H9 (cell line): Measurements from ENCODE around the gene CACNA1I. TPM values are rescaled to one million over a fixed set of nuclear protein-coding genes. Genes with fewer than 3 reads are reported as not detected.

Source experiments
- DNase-seq: peaks from one replicate; pipeline ENCODE4 v3.0.0-alpha.2; 2017
- H2AFZ ChIP-seq: one replicate; pipeline ENCODE4 v1.6.1; 2013; ENCODE audit warnings: mild to moderate bottlenecking, low read length, control low read depth, moderate library complexity
- H2AK5ac ChIP-seq: 2 replicates; pipeline ENCODE4 v1.6.1; 2013; ENCODE audit warnings: low read length, control low read depth, mixed read lengths; ENCODE audit not compliant: insufficient read length
- H2BK120ac ChIP-seq: one replicate; pipeline ENCODE4 v1.6.1; 2013; ENCODE audit warnings: low read depth, mild to moderate bottlenecking, low read length, control low read depth, inconsistent platforms; ENCODE audit not compliant: poor library complexity, severe bottlenecking
- H2BK12ac ChIP-seq: 2 replicates; pipeline ENCODE4 v1.6.1; 2013; ENCODE audit warnings: low read length, control low read depth, mixed read lengths, low read depth; ENCODE audit not compliant: insufficient read length
- H2BK15ac ChIP-seq: 2 replicates; pipeline ENCODE4 v1.6.1; 2013; ENCODE audit warnings: low read depth, low read length, control low read depth
- H2BK20ac ChIP-seq: one replicate; pipeline ENCODE4 v1.6.1; 2013; ENCODE audit warnings: low read depth, mild to moderate bottlenecking, low read length, control low read depth, inconsistent platforms; ENCODE audit not compliant: poor library complexity, severe bottlenecking
- H2BK5ac ChIP-seq: 2 replicates; pipeline ENCODE4 v1.6.1; 2013; ENCODE audit warnings: low read length, control low read depth, mixed read lengths; ENCODE audit not compliant: insufficient read length
- H3K14ac ChIP-seq: 2 replicates; pipeline ENCODE4 v1.6.1; 2013; ENCODE audit warnings: low read length, control low read depth; ENCODE audit not compliant: insufficient read depth
- H3K18ac ChIP-seq: 2 replicates; pipeline ENCODE4 v1.6.1; 2013; ENCODE audit warnings: low read depth, mild to moderate bottlenecking, mixed read lengths, low read length, control low read depth; ENCODE audit not compliant: insufficient read length
- H3K23ac ChIP-seq: 2 replicates; pipeline ENCODE4 v1.6.1; 2013; ENCODE audit warnings: low read length, control low read depth, mixed read lengths, low read depth; ENCODE audit not compliant: insufficient read length
- H3K23me2 ChIP-seq: 2 replicates; pipeline ENCODE4 v1.6.1; 2013; ENCODE audit warnings: low read depth, mild to moderate bottlenecking, mixed read lengths, low read length, control low read depth; ENCODE audit not compliant: insufficient read length, poor library complexity, severe bottlenecking
- H3K27ac ChIP-seq: 2 replicates; pipeline ENCODE4 v1.5.1; 2013; ENCODE audit warnings: low read length, control low read depth, mixed read lengths, low read depth; ENCODE audit not compliant: insufficient read length
- H3K27me3 ChIP-seq: 2 replicates; pipeline ENCODE4 v1.6.1; 2013; ENCODE audit warnings: low read length, control low read depth, inconsistent platforms; ENCODE audit not compliant: insufficient read depth
- H3K4ac ChIP-seq: 2 replicates; pipeline ENCODE4 v1.6.1; 2013; ENCODE audit warnings: low read depth, mild to moderate bottlenecking, control low read depth, inconsistent platforms, low read length, moderate library complexity
- H3K4me1 ChIP-seq: 2 replicates; pipeline ENCODE4 v1.6.1; 2013; ENCODE audit warnings: low read length, control low read depth, inconsistent platforms; ENCODE audit not compliant: insufficient read depth
- H3K4me2 ChIP-seq: 2 replicates; pipeline ENCODE4 v1.6.1; 2013; ENCODE audit warnings: low read length, control low read depth, mixed read lengths; ENCODE audit not compliant: insufficient read length, insufficient read depth
- H3K56ac ChIP-seq: 2 replicates; pipeline ENCODE4 v1.6.1; 2013; ENCODE audit warnings: low read depth, mild to moderate bottlenecking, mixed read lengths, low read length, control low read depth; ENCODE audit not compliant: insufficient read length
- H3K79me1 ChIP-seq: 2 replicates; pipeline ENCODE4 v1.6.1; 2013; ENCODE audit warnings: low read depth, mild to moderate bottlenecking, moderate library complexity, low read length, control low read depth, inconsistent platforms; ENCODE audit not compliant: insufficient read depth, poor library complexity, severe bottlenecking
- H3K79me2 ChIP-seq: 2 replicates; pipeline ENCODE4 v1.6.1; 2013; ENCODE audit warnings: low read length, control low read depth, inconsistent platforms; ENCODE audit not compliant: insufficient read depth
- H3K9ac ChIP-seq: 2 replicates; pipeline ENCODE4 v1.6.1; 2013; ENCODE audit warnings: low read length, control low read depth, mixed read lengths; ENCODE audit not compliant: insufficient read length; ENCODE audit errors: extremely low read depth
- H3K9me3 ChIP-seq: one replicate; pipeline ENCODE4 v1.6.1; 2013; ENCODE audit warnings: low read depth, low read length, inconsistent platforms; ENCODE audit not compliant: control insufficient read depth
- H3T11ph ChIP-seq: one replicate; pipeline ENCODE4 v1.6.1; 2013; ENCODE audit warnings: mild to moderate bottlenecking, low read length, control low read depth, inconsistent platforms
- H4K20me1 ChIP-seq: one replicate; pipeline ENCODE4 v1.6.1; 2013; ENCODE audit not compliant: control insufficient read depth, insufficient read length, insufficient read depth
- H4K5ac ChIP-seq: 2 replicates; pipeline ENCODE4 v1.6.1; 2013; ENCODE audit warnings: low read depth, mild to moderate bottlenecking, mixed read lengths, low read length, control low read depth; ENCODE audit not compliant: insufficient read length
- H4K8ac ChIP-seq: replicated peaks from 2 replicates; pipeline ENCODE4 v1.6.1; 2013; ENCODE audit warnings: low read length, control low read depth, mixed read lengths, low read depth; ENCODE audit not compliant: insufficient read length
- H4K91ac ChIP-seq: 2 replicates; pipeline ENCODE4 v1.6.1; 2013; ENCODE audit warnings: low read depth, mild to moderate bottlenecking, moderate library complexity, mixed read lengths, low read length, control low read depth; ENCODE audit not compliant: insufficient read length
- H3K27ac Mint-ChIP-seq, 3 experiments: 2 replicates in 2 of 3; 3 replicates in 1 of 3; pipeline ENCODE4 v1.8.0; 2020 to 2021; ENCODE audit warnings: mixed read lengths in 3 of 3, mild to moderate bottlenecking in 1 of 3, moderate library complexity in 1 of 3
- H3K27me3 Mint-ChIP-seq: 2 replicates; pipeline ENCODE4 v1.8.0; 2021; ENCODE audit warnings: low read depth, mild to moderate bottlenecking, moderate library complexity, mixed read lengths
- H3K36me3 Mint-ChIP-seq, 3 experiments: 2 replicates in 2 of 3; 3 replicates in 1 of 3; pipeline ENCODE4 v1.8.0; 2020 to 2021; ENCODE audit warnings: low read depth in 3 of 3, mixed read lengths in 3 of 3; ENCODE audit not compliant: insufficient read depth in 1 of 3
- H3K4me1 Mint-ChIP-seq, 2 experiments: 2 replicates each; pipeline ENCODE4 v1.8.0; 2020; ENCODE audit warnings: mixed read lengths in 2 of 2
- H3K4me3 Mint-ChIP-seq, 2 experiments: 2 replicates in 1 of 2; 3 replicates in 1 of 2; pipeline ENCODE4 v1.8.0; 2020 to 2021; ENCODE audit warnings: mild to moderate bottlenecking in 2 of 2, mixed read lengths in 2 of 2, moderate library complexity in 1 of 2
- H3K9me3 Mint-ChIP-seq, 2 experiments: 2 replicates in 1 of 2; 3 replicates in 1 of 2; pipeline ENCODE4 v1.8.0; 2020; ENCODE audit warnings: mild to moderate bottlenecking in 2 of 2, mixed read lengths in 2 of 2, moderate library complexity in 1 of 2
- WGBS: extraction: QIAGEN DNeasy Blood & Tissue Kit; methylation state at CpG from one replicate; pipeline ENCODE4 v1.1.7; 2013; ENCODE audit warnings: missing lambda C conversion rate, low lambda C conversion rate, mixed read lengths; ENCODE audit not compliant: insufficient read length; ENCODE audit errors: extremely low coverage; 5-methylcytosine and 5-hydroxymethylcytosine counted together
- total RNA-seq: library from RNA; stranded (reverse); gene quantifications from 2 replicates; pipeline ENCODE4 v1.2.1, GENCODE V29; 2021
- TF ChIP-seq, protein P1 (sequence below): fragments of 200-600 bp; sonication (generic); conservative IDR thresholded peaks from 3 replicates; pipeline ENCODE4 v1.8.0; 2021; ENCODE audit warnings: antibody characterized with exemption, mild to moderate bottlenecking

Gene CACNA1I
- total RNA-seq, 1 experiment from 2014 or later, result 0.50 TPM

DNA sequence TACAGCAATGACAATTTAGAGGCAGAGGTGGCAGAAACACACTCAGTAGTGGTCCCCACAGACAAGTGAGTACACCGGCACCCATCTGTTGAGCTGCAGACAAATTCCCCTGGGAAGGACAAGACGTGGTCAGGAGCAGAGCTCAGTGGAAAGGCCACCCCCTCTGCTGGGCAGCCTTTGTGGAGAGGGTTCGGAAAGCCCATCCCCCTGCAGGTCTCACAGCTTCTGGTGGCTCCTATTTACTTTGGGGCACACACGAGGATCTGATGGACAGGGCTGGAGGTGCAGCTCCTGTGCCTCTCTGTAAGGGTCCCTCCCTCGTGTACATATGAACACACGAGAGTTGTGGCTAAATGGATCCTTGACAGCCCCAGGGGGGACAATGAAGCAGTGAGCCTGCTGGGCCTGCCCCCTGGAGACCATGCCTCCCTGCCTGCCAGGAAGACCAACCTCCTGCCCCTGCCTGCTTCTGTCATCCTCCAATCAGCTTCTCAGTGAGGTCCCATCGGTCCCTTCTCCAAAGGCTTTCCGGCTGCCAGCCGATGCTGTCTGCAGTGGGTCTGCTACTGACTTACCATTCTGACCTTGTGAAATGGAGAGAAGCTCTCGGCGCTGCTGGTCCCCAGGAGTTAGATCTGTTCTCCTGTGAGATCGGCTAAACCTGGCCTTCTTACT, 161.5 kb downstream of the CACNA1I start:
- H3K56ac ChIP-seq, result no peak overlapping the region
- Mint-ChIP-seq H3K9me3 (no peaks in the 10 kb centered on the region), H3K27me3 (peaks cover 6% of the 10 kb centered on the region), H3K4me1 (peaks cover 10 to 21% of the 10 kb centered on the region in 2 experiments), H3K36me3 (no peaks in the 10 kb centered on the region), H3K27ac (no peak overlapping the region), H3K4me3 (no peak overlapping the region)
- no peak overlapping the region for H2BK20ac ChIP-seq
- no peak overlapping the region for H2BK12ac ChIP-seq
- no peak overlapping the region for H3K23ac ChIP-seq
- H3K9ac ChIP-seq, result no peak overlapping the region
- H2AK5ac ChIP-seq, result no peak overlapping the region
- H2BK15ac ChIP-seq, result no peak overlapping the region
- H3K18ac ChIP-seq, result no peak overlapping the region
- H3K4me1 ChIP-seq, result no peaks in the 10 kb centered on the region; the same call in 1 of the 2 replicates
- no peak overlapping the region for H4K91ac ChIP-seq
- no peak overlapping the region for H3K4ac ChIP-seq
- H2BK5ac ChIP-seq, result no peak overlapping the region
- no peak overlapping the region for H2BK120ac ChIP-seq
- H3K79me1 ChIP-seq, result no peaks in the 10 kb centered on the region
- no peak overlapping the region for H3K4me2 ChIP-seq
- H3K79me2 ChIP-seq, result no peaks in the 10 kb centered on the region
- TF ChIP-seq, protein P1, sequence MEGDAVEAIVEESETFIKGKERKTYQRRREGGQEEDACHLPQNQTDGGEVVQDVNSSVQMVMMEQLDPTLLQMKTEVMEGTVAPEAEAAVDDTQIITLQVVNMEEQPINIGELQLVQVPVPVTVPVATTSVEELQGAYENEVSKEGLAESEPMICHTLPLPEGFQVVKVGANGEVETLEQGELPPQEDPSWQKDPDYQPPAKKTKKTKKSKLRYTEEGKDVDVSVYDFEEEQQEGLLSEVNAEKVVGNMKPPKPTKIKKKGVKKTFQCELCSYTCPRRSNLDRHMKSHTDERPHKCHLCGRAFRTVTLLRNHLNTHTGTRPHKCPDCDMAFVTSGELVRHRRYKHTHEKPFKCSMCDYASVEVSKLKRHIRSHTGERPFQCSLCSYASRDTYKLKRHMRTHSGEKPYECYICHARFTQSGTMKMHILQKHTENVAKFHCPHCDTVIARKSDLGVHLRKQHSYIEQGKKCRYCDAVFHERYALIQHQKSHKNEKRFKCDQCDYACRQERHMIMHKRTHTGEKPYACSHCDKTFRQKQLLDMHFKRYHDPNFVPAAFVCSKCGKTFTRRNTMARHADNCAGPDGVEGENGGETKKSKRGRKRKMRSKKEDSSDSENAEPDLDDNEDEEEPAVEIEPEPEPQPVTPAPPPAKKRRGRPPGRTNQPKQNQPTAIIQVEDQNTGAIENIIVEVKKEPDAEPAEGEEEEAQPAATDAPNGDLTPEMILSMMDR, result 0 out of 3 replicates have a peak, but pooled peaks have one; percentile 9
- H2AFZ ChIP-seq, result no peak overlapping the region
- H3K14ac ChIP-seq, result no peak overlapping the region; the same call in 1 of the 2 replicates
- H3K23me2 ChIP-seq, result no peaks in the 10 kb centered on the region
- H4K20me1 ChIP-seq, result no peaks in the 10 kb centered on the region
- no peak overlapping the region for H3T11ph ChIP-seq
- no peak overlapping the region for H3K27ac ChIP-seq
- no peaks in the 10 kb centered on the region for H3K9me3 ChIP-seq
- H4K5ac ChIP-seq, result no peak overlapping the region
- no peak for DNase-seq
- H3K27me3 ChIP-seq, result no peaks in the 10 kb centered on the region
- no CpG with 5 or more reads among the region's 12 CpGs for WGBS
- no peak overlapping the region for H4K8ac ChIP-seq
